GM12878 (cell line): ENCODE measurements around the gene PDILT.

Experiments
- DPF2 ChIP-seq: fragments of 450-650 bp; IDR thresholded peaks from 2 replicates; pipeline ENCODE4 v1.6.1; 2017; ENCODE audit warnings: mild to moderate bottlenecking
- TF ChIP-seq, protein P1 (sequence below): fragments of 150-350 bp; IDR thresholded peaks from 2 replicates; pipeline ENCODE4 v1.6.1; 2016; ENCODE audit warnings: low read depth, low read length

DNA sequence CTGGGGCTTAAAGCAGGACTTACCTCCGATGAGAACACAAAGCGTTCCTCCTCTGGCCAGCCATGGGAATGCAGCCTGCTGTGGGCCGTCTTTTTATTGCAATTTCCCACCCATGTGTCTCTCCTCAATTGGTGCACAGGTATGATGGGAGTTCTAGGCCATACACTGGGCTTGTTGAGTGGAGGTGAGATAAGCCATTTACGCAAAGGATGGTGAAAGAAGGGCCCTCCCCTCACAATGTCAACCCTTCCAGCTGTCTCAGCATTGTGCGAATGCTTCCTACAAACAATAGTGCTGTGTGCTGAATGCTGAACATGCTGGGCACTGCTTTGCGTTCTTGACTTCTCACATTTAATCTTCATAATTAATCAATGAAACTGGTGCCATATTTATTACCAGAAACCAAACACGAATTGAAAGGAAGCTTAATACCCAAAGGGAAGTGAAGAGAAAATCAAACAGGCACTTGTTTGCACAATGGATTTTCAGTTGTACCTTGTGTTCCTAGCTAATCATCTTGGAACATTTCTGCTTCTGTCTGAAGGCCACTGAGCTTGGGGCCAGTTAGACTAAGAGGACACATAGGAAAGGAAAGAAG, 77.0 kb downstream of the PDILT start, which contains the start of gene GP2:
- TF ChIP-seq, protein P1, sequence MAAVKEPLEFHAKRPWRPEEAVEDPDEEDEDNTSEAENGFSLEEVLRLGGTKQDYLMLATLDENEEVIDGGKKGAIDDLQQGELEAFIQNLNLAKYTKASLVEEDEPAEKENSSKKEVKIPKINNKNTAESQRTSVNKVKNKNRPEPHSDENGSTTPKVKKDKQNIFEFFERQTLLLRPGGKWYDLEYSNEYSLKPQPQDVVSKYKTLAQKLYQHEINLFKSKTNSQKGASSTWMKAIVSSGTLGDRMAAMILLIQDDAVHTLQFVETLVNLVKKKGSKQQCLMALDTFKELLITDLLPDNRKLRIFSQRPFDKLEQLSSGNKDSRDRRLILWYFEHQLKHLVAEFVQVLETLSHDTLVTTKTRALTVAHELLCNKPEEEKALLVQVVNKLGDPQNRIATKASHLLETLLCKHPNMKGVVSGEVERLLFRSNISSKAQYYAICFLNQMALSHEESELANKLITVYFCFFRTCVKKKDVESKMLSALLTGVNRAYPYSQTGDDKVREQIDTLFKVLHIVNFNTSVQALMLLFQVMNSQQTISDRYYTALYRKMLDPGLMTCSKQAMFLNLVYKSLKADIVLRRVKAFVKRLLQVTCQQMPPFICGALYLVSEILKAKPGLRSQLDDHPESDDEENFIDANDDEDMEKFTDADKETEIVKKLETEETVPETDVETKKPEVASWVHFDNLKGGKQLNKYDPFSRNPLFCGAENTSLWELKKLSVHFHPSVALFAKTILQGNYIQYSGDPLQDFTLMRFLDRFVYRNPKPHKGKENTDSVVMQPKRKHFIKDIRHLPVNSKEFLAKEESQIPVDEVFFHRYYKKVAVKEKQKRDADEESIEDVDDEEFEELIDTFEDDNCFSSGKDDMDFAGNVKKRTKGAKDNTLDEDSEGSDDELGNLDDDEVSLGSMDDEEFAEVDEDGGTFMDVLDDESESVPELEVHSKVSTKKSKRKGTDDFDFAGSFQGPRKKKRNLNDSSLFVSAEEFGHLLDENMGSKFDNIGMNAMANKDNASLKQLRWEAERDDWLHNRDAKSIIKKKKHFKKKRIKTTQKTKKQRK: no peak
- TF ChIP-seq DPF2: no peak
